Stromal cell of bone marrow (primary cell): ENCODE results near the gene PCOLCE2.

Source experiments
- DNase-seq: peaks from one replicate; pipeline ENCODE4 v3.0.0-alpha.2; 2012; ENCODE audit warnings: low read depth

The PCOLCE2 gene

DNA sequence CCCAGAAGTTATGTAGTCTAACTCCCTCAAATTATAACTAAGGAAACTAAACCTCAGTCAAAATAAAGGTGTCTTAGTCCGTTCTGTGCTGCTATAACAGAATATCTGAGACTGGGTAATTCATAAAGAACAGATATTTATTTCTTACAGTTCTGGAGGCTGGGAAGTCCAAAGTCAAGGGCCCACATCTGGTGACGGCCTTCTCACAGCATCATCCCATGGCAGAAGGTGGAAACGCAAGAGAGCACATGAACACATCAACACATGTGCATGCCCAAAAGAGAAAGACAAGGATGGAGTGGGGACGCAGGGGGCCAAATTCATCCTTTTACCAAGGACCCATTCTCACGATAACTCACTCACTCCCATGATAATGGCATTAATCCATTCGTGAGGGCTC lies 73.1 kb downstream of the PCOLCE2 start:
- DNase-seq: no peak

DNA sequence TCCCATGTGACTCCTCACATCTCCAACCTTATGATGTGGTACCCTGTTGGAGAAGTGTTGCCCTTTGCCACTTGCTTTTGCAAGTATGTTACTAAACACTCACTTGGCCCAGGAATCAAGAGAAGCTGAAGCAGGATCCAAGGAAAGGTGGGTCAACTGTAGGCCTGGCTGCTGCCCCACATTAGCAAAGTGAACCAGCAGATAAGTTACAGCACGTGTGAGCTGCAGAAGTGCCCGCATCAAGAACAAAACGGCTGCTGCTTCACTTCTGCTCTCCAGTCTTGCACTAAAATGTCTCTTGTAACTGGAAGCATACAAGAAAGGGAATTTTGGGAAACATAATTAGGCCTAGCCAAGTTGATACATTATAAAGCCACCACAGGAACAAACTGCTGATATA lies 79.6 kb downstream of the PCOLCE2 start:
- no peak for DNase-seq

DNA sequence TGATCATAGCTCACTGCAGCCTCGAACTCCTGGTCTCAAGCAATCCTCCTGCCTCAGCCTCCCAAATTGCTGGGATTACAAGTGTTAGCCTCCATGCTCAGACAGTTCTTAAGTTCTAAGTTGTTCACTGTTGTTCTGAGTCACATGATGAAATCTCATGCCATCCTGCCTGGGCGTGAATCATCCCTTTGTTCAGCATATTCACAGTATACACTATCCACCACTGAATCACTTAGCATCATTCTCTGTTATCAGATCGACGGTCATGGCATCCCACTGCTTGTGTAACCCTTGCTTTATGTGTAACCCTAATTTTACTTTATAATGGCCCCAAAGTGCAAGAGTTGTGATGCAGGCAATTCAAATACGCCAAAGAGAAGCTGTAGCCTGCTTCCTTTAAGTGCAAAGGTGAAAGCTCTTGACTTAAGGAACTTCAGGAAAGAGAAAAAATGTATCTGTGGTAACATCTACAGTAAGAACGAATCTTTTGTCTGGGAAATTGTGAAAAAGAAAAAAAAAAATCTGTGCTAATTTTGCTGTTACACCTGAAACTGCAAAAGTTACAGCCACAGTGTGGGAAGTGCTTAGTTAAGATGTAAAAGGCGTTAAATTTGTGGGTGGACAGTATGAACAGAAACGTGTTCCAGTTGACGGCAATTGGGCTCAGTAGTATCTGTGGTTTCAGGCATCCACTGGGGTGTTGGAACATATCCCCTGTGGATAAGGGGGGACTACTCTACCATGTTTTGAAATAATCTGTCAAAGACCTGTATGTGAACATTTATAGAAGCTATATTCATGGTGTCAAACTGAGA lies 80.6 kb downstream of the PCOLCE2 start:
- peak; percentile 40 for DNase-seq

DNA sequence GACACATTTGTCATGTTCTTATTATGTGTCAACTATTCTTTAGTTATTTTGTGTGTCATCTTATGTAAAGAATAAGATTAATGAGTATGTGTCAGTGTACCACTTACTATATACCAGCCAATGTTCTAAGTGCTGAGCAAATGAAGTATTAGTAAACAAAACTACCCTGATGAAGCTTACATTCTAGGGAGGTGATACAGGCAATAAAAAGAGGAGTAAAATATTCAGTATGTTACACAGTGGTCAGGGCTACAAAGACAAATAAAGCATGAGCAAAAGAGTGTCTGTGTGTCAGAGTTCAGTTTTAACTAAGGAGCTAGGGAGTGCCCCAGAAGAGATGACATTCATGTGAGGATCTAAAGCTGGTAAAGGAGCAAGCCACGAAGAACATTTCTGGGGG lies 86.0 kb downstream of the PCOLCE2 start:
- no peak for DNase-seq

DNA sequence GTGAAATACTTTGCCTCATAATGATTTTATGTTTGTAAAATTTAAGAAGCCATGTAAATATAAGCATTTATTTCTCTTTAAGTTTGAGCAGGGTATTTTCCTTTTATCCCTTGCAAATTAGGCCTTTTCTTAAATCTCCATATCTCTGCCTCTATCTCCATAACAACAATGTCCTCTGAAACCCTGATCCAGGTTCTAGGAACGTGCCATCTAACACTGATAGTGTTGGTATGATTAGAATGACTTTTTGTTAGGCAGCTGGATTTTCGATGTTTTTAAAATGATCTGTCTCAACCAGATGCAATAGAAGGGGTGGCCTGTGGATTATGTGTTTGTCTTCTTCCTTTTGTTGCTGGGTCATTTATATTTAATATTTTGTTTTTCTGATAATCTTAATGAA lies 87.1 kb downstream of the PCOLCE2 start:
- DNase-seq: no peak

DNA sequence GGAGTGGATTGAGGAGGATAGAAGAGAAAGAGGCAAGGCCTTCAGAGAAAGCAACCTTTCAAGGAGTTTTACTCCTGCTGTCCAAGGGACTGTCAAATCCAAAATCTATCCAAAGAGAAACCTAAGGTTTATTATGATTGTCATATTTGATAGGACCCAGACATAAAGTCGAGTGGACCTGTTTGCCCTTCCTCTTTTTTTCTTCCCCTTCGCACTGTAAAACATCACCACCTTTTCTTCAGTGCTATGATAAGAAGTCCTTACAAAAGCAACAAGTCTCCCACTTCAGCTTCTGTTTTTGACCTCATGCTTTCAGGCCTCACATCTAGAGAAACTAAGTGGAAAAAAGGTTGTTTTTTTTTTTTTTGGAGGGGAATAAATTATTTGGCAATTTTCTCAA lies 92.1 kb downstream of the PCOLCE2 start:
- DNase-seq: no peak

DNA sequence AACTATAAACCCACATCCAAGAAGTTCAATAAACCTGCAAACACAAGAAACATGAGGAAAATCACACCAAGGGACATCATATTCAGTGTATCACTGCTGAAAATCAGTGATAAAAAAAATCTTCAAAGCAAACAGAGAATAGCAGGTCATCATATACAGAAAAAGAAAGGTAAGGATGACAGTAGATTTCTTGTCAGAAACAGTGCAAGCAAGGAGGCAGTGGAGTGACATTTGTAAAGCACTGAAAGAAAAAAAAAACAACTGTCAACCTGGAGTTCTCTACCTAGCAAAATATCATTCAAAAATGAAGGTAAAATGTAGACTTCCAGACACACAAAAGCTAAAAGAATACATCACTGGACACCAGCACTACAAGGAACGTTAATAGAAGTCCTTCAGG lies 93.6 kb downstream of the PCOLCE2 start:
- no peak for DNase-seq

DNA sequence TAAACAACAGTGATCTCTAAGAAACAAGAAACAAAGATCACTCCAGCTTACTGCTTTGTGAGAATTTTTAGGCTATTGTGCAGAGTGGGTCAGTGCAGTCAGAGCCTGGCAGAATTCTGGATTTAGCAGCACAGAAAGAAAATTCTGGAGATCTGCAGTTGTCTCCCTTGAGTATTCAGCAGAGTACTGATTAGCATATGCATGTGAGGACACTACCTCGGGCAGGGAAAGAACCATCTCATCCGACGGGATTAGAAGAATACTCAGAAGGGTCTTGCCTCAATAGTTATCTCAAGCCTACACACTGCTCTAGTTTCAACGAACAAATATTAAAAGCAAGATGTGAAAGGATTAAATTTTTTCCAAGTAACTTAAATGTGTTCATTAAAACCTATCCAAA lies 94.4 kb downstream of the PCOLCE2 start:
- DNase-seq: no peak

DNA sequence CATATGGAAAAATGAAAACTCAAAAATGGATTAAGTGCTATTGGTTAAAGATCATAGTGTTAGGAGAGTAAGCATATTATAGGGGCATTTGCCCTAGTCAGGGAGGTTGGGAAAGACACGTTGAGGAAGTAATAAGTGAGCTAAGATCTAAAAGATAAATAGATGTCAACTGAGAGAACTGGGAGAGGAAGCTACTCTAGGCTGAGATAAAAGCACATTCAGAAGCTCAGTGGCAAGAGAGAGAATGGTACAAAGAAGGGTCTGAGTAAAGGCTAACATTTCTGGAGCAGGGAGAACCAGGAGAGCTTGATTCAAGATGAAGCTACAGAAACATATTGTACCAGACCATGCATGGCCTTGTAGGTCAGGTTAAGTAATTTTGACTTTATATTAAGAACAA lies 101.2 kb downstream of the PCOLCE2 start:
- DNase-seq: no peak

DNA sequence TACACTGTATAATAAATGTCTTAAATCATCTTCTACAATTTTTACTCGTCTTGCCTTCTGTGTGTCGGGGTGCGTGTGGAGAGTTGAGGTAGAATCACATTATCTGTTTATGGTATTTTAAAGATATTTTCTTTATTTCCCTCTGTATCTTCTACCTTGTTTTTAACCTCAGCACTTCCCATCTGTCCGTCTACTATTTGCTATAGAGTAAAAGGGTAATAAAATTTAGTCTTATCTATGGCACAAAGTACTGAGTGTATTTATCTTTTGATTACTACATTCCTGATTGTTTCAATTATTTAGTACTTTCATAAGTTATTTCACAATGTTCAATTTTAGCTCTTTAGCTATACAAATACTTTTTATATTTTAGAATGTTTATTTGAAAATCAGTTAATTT lies 102.9 kb downstream of the PCOLCE2 start:
- DNase-seq: no peak

DNA sequence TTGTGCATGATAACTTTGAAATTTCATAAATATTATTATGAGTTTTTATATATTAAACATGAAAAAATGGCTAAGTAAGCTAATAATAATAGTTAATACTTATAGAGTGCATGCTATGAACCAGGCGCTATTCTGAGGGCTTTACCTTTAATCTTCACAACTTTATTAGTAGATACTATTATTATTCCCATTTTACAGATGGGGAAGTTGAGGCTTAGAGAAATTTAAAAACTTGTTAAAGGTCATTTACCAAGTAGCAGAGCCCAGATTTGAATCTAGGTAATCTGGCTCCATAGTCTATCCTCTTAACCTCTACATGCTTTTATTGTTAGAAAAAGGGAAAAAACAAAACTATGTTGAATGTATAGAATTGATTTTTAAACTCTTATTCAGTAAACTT lies 104.7 kb downstream of the PCOLCE2 start:
- no peak for DNase-seq

DNA sequence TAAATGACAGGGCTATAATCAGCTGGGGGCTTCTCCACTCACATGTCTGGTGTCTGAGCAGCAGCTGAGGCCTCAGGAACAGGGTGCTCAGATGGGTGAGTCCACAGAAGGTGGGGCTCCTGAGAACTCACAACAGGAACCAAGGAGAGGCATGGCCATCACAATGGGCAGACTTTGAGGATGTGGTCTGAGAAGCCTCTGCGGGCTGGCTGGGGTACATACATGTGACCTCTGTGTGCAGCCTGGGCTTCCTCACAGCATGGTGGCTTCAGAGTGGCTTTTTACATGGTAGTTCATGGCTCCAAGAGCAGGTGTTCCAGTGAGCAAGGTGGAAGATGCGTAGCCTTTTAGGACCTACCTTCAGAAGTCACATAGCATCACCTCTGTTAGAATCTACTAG lies 106.3 kb downstream of the PCOLCE2 start:
- DNase-seq: no peak

DNA sequence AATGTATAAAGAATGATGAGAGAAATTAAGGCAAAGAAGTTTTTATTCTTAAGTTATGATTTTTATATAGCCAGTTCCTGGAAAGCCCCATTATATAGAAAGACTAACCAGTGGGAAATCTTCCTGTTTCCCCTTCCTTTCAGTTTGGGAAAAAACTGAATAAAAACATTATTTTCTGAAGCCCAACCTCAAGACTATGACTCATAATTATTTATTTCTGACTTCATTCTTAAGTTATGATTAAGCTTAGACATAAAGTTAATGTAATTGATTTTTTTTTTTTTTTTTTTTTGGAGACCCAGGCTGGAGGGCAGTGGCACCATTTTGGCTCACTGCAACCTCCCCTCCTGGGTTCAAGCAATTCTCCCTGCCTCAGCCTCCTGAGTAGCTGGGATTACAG lies 109.3 kb downstream of the PCOLCE2 start:
- peak; percentile 21 for DNase-seq

DNA sequence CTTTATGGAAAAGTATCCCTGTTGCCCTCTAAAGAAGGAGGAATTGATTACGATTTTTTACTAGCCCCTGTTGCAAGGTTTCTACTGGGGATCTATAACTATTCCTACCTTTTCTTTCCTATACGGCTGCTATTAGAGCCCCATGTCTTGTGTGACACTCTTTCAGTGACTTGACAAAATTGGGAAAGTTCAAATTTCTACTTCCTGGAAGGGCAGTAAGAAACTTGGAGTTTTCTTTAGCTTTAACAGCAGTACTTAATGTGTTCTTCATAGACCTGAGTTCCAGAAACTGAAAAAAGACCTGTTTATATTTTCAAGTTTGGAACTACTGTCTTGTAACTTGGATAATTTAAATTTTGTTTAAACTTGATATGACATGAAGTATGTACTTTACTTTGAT lies 110.3 kb downstream of the PCOLCE2 start:
- DNase-seq: no peak

DNA sequence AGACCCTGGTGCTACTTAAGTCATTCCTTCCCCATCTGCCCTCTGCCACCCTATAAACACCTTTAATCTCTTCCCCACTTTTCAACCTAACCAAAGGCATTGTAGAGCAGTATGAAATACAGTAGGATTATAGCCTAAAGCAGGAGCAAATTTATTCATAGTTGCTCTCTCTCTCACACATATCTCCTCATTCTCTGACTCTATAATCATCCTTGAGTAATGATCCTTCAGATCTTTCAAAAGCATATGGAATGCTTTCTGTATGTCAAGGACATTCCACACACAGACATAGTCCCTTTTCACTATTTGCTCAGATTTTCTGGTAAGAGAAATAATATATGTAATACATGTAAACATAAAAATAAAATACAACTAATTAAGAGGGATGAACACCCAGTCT lies 111.0 kb downstream of the PCOLCE2 start:
- DNase-seq: no peak

DNA sequence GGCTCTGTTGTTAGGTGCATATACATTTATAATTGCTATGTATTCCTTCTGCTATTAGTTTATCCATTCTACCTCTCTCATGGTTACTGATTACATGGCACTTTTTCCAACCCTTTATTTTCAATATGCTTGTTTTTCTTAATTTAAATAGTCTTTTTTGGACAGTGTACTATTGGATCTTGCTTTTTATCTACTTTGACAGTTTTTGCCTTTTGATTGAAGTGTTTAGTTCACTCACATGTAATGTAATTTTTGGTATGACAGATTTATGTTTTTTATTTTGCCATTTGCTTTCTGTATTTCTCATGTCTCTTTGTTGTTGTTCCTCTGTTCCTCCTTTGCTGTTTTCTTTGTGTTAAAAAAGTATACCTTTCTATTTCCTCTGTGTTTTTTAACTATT lies 120.5 kb downstream of the PCOLCE2 start:
- no peak for DNase-seq
